GM19023 (cell line): ENCODE data around the gene RBM19.
"Not testable (repeated sequence)": the region's sequence is repeated elsewhere in the genome, so short reads cannot be mapped to it uniquely, and the experiment has no call there.

Experiments
- ATAC-seq: cut with Tn5 transposase; IDR thresholded peaks from one replicate; pipeline ENCODE4 v1.9.1; 2021; ENCODE audit warnings: mild to moderate bottlenecking, moderate library complexity; ENCODE audit not compliant: unreplicated experiment

The RBM19 gene

DNA sequence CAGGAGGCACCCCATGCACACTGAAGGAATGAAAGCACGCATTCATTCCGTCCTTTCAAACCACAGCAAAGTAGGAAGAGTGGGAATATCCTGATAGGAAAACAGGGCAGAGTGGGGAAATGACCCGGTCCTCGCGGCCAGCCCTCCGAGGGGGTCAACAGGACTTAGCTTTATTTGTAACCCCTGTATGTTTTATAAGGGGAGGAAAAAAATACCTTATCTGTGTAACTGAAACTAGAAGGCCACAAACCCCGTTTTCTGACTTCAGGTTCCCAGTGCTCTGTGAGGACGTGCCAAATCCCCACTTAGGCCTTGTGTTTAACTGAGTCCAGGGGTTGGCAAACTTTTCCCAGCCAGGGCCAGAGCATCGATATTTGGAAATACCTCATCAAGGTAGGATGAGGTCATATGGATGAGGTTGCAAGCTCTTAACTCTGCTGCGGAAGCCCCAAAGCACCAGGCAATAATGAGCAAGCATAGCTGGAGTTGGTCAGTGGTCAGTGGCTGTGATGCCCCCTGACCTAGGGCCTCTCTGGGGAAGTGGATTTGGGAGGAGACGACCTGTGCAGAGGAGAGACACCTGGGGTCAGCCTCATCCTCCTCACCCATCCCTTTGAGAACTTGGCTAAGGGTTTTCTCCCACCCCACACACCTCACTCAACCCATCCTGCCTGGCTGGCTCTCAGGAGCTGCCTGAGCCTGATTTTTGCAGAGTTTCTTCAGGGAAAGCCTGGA, 58.5 kb downstream of the RBM19 start:
- ATAC-seq = no peak

DNA sequence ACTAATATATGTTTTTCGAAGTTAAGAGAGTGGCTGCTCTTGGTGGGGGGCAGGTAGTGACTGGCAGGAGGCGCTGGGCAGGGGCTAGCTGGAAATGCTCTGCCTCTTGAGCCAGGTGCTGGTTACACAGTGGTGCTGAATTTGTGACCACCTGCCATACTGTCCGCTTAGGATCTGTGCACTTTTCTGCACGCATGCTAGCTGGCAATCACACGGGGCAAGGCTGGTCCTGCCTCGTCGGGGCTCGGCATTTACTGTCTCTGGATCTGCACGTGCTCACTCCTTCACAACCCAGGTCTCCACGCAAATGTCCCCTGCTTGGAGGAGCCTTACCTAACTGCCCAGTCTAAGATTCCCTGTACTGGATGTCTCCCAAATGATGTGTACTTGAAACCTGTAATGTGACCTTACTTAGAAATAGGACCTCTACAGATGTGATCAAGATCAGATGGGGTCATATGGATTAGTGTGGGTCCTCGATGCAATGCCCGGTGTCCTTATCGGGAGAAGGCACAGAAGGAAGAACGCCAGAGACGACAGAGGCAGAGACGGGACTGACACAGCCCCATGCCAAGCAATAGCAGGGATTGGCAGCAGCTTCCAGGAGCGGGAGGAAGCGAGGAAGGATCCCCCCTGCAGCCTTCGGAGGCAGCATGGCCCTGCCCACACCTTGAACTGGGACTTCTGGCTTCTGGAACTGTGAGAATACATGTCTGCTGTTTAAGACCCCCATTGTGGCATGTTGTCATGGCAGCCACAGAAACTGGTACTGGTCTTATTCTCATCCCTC, 59.5 kb downstream of the RBM19 start:
- no peak for ATAC-seq

DNA sequence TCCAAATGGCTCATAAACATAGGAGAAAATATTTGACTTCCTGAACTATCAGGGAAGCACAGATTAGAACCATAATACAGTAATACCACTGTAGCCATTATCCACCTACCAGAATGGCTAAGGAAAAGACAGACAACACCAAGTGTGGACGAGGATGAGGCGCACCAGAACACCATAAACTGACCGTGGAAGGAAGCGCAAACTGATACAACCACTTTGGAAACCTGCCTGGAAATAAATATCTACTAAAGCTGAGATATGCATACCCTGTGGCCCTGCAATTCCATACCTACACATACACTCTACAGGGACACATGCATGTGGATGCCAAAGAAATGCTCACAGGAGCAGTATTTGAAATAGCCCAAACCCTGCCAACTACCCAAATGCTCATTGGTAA, 60.3 kb downstream of the RBM19 start:
- no peak for ATAC-seq

DNA sequence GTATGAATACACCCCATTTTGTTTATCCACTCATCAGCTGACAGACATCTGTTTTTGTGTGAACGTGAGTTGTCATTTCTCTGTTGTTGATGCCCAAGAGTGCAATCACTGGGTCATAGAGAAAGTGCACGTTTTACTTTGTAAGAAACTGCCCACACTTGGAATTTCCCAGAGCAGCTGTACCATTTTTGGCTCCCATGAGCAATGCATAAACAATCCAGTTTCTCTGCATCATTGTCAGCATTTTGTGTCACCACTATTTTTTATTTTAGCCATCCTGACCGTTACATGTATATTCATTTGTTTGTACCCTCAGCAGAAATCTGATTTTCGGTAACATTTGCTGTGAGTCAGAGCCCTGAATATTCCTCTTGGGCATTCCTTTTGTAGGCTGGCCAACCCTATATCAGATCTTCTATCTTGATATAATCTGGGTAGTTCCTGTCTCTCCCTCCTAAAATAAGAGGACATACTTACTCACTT, 62.7 kb downstream of the RBM19 start:
- ATAC-seq = no peak

DNA sequence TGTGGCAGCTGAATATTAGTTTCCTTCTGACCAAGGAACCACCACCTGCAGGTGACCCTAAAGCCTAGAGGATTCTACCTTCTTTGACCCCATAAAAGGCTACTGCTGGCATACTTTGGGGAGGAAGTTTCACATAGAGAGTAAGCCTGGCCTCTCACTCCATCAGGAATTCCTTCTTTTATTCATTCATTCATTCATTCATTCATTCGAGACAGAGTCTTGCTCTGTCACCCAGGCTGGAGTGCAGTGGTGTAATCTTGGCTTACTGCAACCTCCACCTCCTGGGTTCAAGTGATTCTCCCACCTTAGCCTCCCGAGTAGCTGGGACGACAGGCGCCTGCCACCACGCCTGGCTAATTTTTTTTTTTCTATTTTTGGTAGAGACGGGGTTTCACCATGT, 64.8 kb downstream of the RBM19 start:
- not testable (repeated sequence) for ATAC-seq

DNA sequence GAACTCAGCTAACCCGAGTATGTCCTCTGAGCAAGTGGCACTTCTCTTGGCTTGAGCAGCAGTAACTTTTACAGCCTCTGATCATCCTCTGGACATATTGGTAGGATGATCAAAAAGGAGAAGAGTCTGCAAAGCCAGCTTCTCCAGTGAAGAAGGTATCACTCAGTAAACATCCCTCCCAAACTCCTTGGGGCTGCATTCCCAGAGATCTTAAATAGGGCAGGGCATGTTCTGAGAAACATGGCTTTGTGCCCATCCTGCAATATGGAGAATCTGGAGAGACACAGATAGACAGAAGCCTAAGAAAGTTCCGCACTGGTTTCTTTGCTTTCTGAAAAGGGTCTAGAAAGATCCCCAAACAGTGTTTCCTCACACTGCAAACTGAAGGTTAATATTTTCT, 65.4 kb downstream of the RBM19 start:
- ATAC-seq = no peak

DNA sequence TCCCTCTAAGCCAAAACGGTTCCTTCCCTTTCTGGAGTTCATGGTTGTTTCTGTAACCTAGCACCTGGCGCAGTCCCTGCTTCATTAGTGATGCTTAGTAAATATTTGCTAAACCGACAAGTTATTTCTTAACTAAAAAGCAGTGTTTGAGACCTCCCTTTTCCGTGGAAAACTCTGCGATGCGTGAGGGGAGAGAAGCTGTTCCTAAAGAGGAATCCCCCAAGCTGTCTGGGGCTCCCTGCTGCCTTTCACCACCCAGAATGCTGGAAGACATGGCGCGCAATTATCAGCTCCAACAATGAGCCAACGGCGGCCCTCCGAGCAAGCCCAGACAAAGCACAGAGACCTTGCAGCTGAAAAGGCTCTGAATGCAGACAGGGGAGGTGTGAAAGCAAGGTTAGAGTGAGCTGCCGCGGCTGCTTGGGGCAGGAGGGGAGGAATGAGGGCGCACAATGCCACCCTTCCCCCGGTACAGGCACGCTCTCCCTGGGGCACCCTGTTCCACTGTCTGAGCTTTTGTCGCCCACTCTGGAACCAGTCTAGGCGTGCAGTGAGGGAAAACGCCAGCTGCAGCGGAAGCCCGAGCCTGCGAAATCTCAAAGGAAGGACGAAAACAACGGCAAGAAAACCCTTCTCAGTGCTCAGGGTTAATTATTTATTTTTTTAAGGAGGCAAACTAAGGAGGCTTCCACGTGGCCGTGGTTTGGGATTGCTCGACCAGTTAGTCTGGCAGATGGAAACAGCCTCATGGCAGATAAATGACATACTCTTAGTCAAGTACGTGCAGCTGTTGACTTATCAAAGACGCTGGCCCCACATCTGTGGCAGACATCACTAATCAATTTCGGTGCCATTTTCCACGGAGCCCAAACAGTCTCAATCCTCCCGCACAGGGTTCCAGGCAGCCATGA, 66.3 kb downstream of the RBM19 start:
- no peak for ATAC-seq

DNA sequence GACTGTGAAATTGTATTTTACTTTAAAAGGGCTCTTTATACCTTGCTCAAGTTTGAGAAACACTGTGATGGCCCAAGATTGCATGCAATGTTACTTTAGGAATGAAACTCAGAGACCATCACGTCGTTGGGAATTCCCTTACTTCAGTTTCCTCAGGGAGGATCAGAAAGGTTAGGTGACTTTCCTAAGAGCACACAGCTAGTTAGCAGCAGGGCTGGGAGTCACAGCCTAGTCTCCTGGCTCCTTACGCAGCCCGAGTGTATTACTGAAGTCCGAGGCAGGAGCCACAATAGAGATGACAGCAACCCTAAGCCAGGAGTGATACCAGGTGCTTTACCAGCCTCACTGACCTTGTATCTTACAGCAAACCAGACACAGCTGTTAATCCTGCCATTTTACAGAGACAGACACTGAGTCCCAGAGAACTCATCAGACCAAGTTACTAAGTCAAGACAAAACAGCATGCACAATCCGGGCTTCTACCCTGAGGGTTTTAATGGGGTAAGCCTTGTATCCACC, 67.0 kb downstream of the RBM19 start:
- no peak for ATAC-seq

DNA sequence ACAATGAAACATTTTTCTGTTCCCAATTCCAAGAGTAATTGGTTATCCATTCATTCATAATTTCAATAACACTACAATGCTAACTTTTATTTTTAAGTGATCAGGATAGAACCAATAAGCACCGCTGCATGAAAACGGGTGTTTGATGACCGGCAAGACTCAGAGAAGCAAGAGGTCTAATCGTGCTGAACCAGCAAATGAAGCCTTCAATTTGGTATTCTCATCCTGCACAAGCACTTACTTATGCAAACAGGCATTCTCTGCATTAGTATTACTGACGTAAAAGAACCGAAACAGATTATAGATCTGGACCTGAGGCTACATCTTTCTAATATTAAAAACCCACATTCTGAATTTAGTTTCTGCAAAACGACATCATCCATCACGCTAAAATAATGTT, 67.7 kb downstream of the RBM19 start:
- ATAC-seq = no peak

DNA sequence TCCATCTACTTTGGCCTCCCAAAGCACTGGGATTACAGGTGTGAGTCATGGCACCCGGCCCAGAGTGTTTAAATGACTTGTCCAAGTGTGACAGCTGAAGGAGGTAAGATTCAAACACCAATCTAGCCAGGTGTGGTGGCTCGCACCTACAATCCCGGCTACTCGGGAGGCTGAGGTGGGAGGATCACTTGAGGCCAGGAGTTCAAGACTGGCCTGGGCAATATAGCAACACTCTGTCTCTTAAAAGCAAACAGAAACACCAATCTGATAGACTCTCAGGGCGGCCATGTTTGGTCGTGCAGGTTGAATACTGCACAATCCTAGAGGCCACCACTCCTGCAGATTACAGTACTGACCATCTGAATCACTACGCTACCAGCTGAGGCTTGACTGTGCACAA, 68.7 kb downstream of the RBM19 start:
- ATAC-seq = no peak

DNA sequence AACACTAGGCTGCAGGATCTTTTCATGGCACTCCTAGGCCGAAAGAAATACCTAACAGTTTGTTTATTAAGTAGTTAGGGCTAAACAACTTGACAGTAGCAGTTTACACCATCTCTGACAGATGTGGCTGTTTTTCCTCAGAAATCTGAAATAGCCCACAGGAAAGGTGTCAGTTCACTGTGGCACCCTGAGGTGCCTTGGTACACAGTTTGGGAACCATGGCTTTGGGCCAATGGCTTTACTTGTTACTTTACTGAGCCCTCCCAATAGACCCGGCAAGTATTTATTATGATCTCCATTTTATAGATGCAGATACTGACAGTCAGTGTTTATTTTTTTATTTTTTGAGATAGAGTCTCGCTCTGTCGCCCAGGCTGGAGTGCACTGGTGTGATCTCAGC, 69.3 kb downstream of the RBM19 start:
- no peak for ATAC-seq

DNA sequence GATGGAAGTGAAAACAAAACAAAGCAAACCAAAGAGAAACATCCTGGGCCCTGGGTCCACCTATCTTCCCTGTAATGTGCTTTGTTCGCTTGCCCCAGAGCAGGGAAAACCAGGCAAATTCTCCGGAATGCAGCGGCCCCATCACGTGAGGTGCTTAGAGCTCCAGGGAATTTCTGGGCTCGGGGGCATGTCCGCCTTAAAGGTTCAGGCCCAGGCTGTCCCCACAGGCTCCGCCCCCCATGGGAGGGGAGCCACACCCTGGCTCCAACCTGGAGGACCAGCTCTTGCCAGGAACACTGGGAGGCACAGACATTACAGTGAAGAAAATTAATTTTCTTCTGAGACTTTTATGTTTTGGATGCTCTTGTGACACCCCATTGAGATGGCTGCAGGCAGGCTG, 69.9 kb downstream of the RBM19 start:
- no peak for ATAC-seq

DNA sequence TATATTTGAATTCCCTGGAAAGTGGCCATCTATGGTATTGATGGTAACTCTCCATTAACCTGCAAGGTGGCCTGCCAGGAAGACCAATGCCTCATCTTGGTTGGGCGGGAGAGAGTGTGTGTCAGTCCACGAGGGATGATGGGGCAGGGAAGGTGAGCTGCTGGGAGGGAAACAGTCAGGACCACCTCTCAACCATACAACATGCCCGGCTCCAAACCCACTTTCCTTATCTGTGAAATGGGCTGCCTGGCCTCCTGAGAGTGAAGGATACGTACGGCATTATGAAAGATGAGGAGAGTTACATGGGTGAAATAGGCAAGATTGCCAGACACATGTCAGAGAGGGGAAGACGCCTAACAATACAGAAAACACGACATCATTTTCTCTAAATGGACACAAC, 70.9 kb downstream of the RBM19 start:
- ATAC-seq = no peak

DNA sequence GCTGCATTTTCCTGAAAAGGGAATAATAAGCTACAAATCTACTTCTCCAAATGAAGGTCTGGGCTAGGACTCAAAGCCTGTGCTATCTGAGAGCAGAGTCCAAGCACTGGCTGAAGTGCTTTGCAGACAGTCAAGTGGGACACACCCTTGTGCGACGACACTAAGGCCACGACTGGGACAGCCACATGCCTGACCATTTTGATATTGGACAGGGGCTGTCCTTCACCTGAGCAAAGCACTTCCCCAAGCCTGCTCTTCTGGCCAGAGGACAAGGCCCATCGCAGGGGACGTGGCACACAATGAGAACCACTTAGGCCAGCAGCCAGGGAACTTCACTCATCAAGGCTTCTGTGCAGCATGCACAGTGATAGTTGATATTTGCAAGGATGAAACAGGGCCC, 71.4 kb downstream of the RBM19 start:
- ATAC-seq = no peak

DNA sequence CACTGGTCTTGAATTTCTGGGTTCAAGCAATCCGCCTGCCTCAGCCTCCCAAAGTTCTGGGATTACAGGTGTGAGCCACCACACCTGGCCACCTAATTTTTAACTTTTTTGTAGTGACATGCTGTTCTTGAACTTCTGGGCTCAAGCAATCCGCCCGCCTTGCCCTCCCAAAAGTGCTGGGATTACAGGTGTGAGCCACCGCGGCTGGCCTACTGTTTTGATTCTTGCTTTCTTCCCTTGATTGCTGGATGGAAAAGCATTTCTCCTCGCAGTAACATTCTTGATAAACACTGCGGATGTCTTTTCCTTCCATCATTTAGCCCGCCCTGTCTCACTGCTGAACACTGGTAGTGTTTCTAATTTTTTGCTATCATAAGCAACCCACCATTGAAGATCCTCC, 72.9 kb downstream of the RBM19 start:
- ATAC-seq = no peak

DNA sequence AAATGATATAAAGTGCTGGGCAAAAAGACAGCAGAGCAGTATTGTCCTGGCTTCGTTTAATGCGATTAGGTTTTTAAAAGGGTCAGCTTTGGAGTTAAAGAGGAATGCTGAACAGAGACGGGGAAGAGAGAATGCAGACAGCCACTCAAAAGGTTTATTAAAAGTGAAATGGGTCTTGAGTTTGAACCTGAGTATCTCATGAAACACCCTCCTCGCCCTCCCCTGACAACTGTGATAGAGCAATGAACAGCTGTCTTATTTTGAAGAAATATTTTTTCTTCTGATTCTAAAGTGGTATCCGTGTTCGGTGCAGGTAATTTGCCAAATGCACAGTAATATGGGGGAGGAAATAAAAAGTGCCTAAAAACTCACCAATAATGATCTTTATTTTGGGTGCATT, 73.6 kb downstream of the RBM19 start:
- no peak for ATAC-seq

DNA sequence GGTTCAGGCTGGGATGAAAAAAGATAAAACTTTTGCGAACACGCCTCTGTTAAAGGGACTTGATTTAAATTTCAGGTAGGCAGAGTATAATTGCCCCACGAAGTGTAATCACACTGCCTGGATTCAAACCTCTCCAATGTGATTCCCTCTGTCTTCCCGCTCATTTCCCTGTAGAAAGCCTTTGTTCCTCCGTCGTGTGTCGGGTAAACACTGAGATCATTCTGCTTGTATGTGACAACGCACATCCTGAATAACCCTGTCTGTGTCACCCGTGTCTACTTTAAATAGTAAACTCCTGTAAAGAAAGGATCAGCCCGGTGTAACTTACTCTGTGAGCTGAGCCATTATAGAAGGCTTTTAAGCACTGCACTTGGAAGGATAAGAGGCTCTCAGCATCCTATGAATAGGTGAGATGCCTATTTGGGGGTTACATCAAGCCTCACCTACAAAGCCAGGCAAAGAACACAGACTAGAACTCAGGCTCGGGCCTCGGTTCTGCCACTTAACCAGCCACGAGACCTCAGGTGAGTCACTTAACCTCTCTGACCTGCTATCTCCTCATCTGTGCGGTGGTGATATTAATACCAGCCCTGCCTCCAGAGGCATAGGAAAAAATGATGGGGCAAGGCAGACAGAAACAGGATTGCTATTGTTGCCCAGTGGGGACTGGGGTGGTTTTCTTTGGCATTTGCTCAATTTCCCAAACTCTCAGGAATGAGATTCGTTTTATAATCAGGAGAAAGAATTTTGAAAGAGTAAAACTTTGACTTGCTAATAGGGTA, 74.2 kb downstream of the RBM19 start:
- ATAC-seq = no peak

DNA sequence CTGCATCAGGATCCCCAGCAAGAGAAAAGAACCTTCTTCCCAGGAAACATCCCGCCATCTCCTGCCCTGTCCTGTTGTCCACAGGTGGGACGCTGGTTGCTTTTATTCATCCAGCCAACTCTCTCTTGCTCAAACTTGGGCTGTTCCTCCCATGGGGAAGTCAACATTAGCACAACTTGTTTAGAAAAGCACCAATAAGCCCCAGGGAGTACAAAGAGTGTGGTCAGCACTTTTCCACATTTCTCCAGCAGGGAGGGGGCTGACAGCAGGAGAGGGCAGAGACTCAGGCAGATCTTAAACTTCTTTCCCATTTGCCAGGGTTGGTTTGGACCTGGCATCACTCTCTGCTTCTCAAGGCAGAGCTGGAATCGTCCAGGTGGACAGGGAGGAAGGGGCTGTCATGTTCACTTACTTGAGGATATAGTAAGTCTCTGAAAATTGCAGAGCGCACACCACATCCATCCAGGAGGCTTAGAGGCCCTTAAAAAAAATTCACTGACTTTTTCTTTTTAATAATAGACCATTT, 74.9 kb downstream of the RBM19 start:
- no peak for ATAC-seq

DNA sequence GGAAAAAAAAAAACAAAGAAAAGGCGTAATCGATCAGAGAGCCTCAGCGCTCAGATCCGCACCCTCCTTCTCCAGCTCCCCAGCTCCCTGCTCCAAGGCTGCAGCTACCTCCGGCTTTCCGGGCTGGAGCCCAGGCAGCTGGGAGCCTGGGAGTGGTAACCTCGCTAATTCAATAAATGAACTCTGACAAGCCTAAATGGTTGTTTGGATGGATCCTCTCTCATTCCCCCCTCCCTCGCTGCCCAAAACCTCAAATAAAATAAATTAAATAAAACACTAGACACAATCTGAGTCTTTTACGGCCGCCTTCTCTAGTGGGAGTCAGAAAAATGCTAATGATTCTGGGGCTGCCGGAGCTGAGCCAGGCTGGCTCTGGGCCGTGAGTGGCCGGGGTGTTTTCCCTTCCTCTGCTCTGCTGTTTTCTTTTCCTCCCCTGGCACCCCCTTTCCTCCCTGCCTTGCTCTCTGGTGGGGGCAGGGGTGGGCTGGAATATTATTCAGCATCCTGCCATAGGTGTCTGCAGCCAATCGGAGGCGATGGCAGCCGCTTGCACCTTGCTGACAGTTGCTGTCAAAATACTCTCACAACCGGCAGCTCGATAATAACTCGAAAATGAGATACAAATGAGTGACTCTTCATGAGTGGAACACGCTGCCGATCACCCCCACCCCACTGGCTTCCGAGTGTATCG, 76.1 kb downstream of the RBM19 start:
- ATAC-seq = no peak

DNA sequence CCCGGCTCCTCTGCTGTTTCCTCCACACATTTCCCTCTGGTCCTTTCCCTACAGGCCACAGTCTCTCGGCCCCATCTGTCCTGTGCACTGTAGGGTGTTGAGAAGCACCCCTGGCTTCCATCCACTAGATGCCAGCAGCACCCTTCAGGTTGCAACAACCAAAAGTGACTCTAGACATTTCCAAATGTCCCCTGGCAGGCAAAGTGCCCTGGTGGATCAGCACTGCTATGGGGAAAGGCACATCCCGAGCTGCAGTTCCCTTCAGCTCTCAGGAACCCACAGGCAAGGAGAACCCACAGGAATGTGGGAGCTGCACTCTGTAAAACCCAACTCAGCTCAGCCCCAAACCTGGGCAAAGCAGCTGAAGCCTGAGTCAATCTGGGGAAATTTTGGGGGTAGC, 77.0 kb downstream of the RBM19 start:
- no peak for ATAC-seq
